GM12878 (cell line): ENCODE measurements around the gene NBEA. TPM values are rescaled to one million over a fixed set of nuclear protein-coding genes. Genes with fewer than 3 reads are reported as not detected.

Source experiments
- ATAC-seq: fragments of 200-7000 bp; cut with Tn5 transposase; 3 replicates; pipeline ENCODE4 v1.9.1; 2020; ENCODE audit warnings: mild to moderate bottlenecking, moderate library complexity
- BruUV-seq: library from RNA; stranded (reverse); fragments of 400-500 nt; replicated peaks from 2 replicates; lab custom pipeline; 2021; lab: Mats Ljungman, UMichigan
- CTCF ChIA-PET: fragments of 300-600 bp; sonication (Branson Sonifier 250); formaldehyde crosslinking; extraction: SDS; loops from one replicate; lab custom pipeline; 2021; ENCODE audit warnings: inconsistent platforms; lab: Yijun Ruan, JAX
- POLR2A ChIA-PET: fragments of 350-600 bp; formaldehyde crosslinking; extraction: SDS; loops from one replicate; lab custom pipeline; 2021; ENCODE audit warnings: inconsistent platforms; lab: Charles Lee
- RAD21 ChIA-PET: fragments of 300-600 bp; sonication (Branson Sonifier 250); formaldehyde crosslinking; loops from one replicate; lab custom pipeline; 2023; ENCODE audit warnings: antibody characterized with exemption; ENCODE audit not compliant: unreplicated experiment; lab: Charles Lee
- SMC1A ChIA-PET: fragments of 300-600 bp; sonication (Branson Sonifier 250); formaldehyde crosslinking; loops from one replicate; lab custom pipeline; 2023; ENCODE audit not compliant: unreplicated experiment, uncharacterized antibody; lab: Charles Lee
- DNase-seq: peaks from one replicate; pipeline ENCODE4 v3.0.0-alpha.2; 2011; ENCODE audit warnings: low read depth, low spot score
- FAIRE-seq: peaks from 3 replicates; lab custom pipeline; 2011; peaks lifted over from hg19 to GRCh38; lab: Jason Lieb, UNC
- H2AFZ ChIP-seq: 2 replicates; pipeline ENCODE4 v1.6.0; 2011; ENCODE audit warnings: low read depth, low read length, control low read depth; ENCODE audit not compliant: control insufficient read depth
- H3K27ac ChIP-seq: 2 replicates; pipeline ENCODE4 v1.5.1; 2011; ENCODE audit warnings: control low read depth; ENCODE audit not compliant: control insufficient read depth, insufficient read depth
- H3K27me3 ChIP-seq, 2 experiments: replicated peaks in 1 of 2; 2 replicates each; pipeline versions ENCODE4 v1.6.0 to v1.6.1; 2011; ENCODE audit warnings: low read length in 1 of 2; ENCODE audit not compliant: control insufficient read depth in 2 of 2, insufficient read depth in 2 of 2
- H3K36me3 ChIP-seq, 2 experiments: 2 replicates each; pipeline ENCODE4 v1.5.1; 2011; ENCODE audit warnings: low read length in 1 of 2; ENCODE audit not compliant: control insufficient read depth in 2 of 2, insufficient read depth in 2 of 2
- H3K4me1 ChIP-seq: 2 replicates; pipeline ENCODE4 v1.6.1; 2011; ENCODE audit warnings: mild to moderate bottlenecking, low read length, moderate library complexity, mixed read lengths; ENCODE audit not compliant: control insufficient read depth, insufficient read depth
- H3K4me2 ChIP-seq: 2 replicates; pipeline ENCODE4 v1.6.0; 2011; ENCODE audit warnings: control low read depth; ENCODE audit not compliant: control insufficient read depth, insufficient read depth
- H3K4me3 ChIP-seq: fragments of 200-600 bp; sonication (generic); 2 replicates; pipeline ENCODE4 v1.5.1; 2016
- H3K79me2 ChIP-seq: 2 replicates; pipeline ENCODE4 v1.6.0; 2011; ENCODE audit warnings: low read length; ENCODE audit not compliant: control insufficient read depth, insufficient read depth
- H3K9ac ChIP-seq: 2 replicates; pipeline ENCODE4 v1.8.0; 2011; ENCODE audit warnings: low read length, control low read depth, mixed read lengths; ENCODE audit not compliant: control insufficient read depth, insufficient read depth
- H3K9me3 ChIP-seq: replicated peaks from 3 replicates; pipeline ENCODE4 v1.5.1; 2011; ENCODE audit warnings: mild to moderate bottlenecking, low read length; ENCODE audit not compliant: control insufficient read depth, insufficient read depth
- H4K20me1 ChIP-seq: 2 replicates; pipeline ENCODE4 v1.6.0; 2011; ENCODE audit not compliant: control insufficient read depth, insufficient read depth
- BCL3 ChIP-seq: IDR thresholded peaks from 2 replicates; pipeline ENCODE4 v1.6.1; 2011; ENCODE audit warnings: borderline replicate concordance, low read depth, mild to moderate bottlenecking, moderate library complexity, low read length; ENCODE audit not compliant: insufficient read depth, poor library complexity, severe bottlenecking
- SIX5 ChIP-seq: IDR thresholded peaks from 2 replicates; pipeline ENCODE4 v1.6.1; 2011; ENCODE audit warnings: mild to moderate bottlenecking, low read depth, low read length, moderate library complexity; ENCODE audit not compliant: severe bottlenecking
- WGBS: methylation state at CpG from one replicate; pipeline ENCODE4 v1.1.6; 2016; ENCODE audit warnings: low lambda C conversion rate; ENCODE audit not compliant: insufficient replicate concordance, insufficient coverage; ENCODE audit errors: missing lambda C conversion rate; 5-methylcytosine and 5-hydroxymethylcytosine counted together
- in situ Hi-C: fragments of 300-500 bp; cut with MboI; formaldehyde crosslinking; loops from 9 replicates; pipeline ENCODE4 v1.14.3; 2018; ENCODE audit warnings: mixed read lengths
- intact Hi-C: fragments of 100-400 bp; cut with micrococcal nuclease; formaldehyde crosslinking; loops from one replicate; pipeline ENCODE4 v1.14.2; 2022; ENCODE audit not compliant: unreplicated experiment
- polyA plus RNA-seq, 11 experiments: library from polyadenylated mRNA; depleted of rRNA in 4 of 11; unstranded in 6 of 11; stranded (reverse) in 5 of 11; fragments of >200 nt; fragmentation: Nextera tagmentation in 4 of 11; fragmentation: Illumina TruSeq in 1 of 11; extraction: Ambion mirVana in 4 of 11; extraction: Trizol in 1 of 11; gene quantifications; 1 replicate in 1 of 11; 2 replicates in 10 of 11; pipeline versions ENCODE4 v1.2.1 to v1.2.3, GENCODE V29; 2011 to 2016; ENCODE audit warnings: inconsistent platforms in 2 of 11, missing spikeins in 2 of 11, low read depth in 1 of 11
- total RNA-seq, 4 experiments: library from RNA; depleted of rRNA in 3 of 4; stranded (reverse); fragments of >200 nt in 3 of 4; fragmentation: Illumina TruSeq in 1 of 4; extraction: Trizol in 1 of 4; gene quantifications; 2 replicates each; pipeline versions ENCODE4 v1.2.1 to v1.2.3, GENCODE V29; 2013 to 2021
- TF ChIP-seq, protein P1 (sequence below): IDR thresholded peaks from 2 replicates; pipeline ENCODE4 v1.6.1; 2011; ENCODE audit warnings: mild to moderate bottlenecking, low read depth, low read length, moderate library complexity; ENCODE audit not compliant: insufficient replicate concordance

The NBEA gene
- total and polyA plus RNA-seq, 10 of the 15 experiments (the other 5 are each of a cell fraction or from before 2014, with no cell fraction given), result 0.23 to 3.6 (median 0.55) TPM

DNA sequence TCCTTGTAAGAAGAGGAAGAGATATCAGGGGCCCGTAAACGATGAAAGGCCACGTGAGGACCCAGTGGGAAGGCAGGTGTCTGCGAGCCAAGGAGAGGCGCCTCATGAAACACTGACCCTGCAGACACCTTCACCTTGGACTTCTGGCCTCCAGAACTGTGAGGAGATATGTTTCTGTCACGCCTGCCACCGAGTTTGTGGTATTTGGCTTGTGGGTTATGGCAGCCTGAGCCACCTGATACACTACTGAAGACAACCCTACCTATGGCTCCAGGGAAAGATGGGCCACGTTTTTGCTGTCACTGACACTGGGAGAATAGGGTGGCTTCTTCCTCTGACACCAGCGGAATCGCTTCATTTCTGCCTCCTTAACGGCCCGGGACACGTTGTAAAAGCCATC lies 752.0 kb downstream of the NBEA start:
- TF ChIP-seq BCL3 (no peak), SIX5 (no peak)
- TF ChIP-seq, protein P1, sequence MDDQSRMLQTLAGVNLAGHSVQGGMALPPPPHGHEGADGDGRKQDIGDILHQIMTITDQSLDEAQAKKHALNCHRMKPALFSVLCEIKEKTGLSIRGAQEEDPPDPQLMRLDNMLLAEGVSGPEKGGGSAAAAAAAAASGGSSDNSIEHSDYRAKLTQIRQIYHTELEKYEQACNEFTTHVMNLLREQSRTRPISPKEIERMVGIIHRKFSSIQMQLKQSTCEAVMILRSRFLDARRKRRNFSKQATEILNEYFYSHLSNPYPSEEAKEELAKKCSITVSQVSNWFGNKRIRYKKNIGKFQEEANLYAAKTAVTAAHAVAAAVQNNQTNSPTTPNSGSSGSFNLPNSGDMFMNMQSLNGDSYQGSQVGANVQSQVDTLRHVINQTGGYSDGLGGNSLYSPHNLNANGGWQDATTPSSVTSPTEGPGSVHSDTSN, result no peak
- ChIA-PET RAD21 (no interaction called here), POLR2A (no interaction called here), CTCF (no interaction called here), SMC1A (no interaction called here)
- FAIRE-seq (no peak), ATAC-seq (no peak), DNase-seq (no peak)
- Histone ChIP-seq H3K9me3 (no peaks in the 10 kb centered on the region), H3K36me3 (no peaks in the 10 kb centered on the region), H3K4me1 (no peaks in the 10 kb centered on the region), H3K27ac (no peak overlapping the region), H4K20me1 (no peaks in the 10 kb centered on the region), H3K79me2 (no peaks in the 10 kb centered on the region), H3K9ac (no peak overlapping the region), H3K27me3 (no peaks in the 10 kb centered on the region), H3K4me2 (no peak overlapping the region), H2AFZ (no peak overlapping the region), H3K4me3 (no peak overlapping the region)
- intact Hi-C loops (no loop called here), in situ Hi-C loops (no loop called here)
- no TSS peak for BruUV-seq
- 44% methylated on average over 13 of the region's 13 CpGs for WGBS
